Kasumi-1 (cell line): ENCODE measurements around the gene BTBD7.

Experiments used
- DNase-seq, 2 experiments: peaks; one replicate each; lab custom pipeline; 2025; lab: John Stamatoyannopoulos, UW

Gene BTBD7

DNA sequence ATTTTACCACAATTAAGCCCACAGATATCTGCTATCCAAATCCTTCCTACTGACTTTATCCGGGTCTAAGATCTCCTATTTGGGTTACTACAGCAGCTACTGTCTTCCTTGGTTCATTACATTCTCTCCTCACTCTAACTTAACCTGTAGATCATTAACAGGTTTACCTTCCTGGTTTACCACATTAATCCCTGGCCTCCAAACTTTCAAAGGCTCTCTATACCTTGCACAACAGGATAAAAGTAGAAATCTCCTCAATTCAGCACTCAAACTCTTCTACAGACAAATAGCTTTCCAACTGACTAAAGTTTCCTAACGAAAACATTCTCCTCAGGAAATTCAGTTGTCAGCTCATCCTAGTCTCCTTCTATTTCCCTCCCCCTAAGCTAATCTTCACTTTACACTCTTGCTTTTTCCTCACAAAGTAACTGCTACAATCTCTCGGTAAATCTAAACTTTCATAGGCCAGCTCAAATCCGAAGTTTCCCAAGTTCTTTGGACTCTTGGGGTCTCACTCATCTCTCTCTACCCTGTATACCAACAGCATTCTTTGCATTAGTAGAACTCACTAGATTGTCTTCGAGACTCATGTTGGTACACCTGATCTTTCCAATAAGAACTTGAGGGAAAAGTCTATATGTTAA, 2.7 kb downstream of the BTBD7 start:
- DNase-seq = no peak

DNA sequence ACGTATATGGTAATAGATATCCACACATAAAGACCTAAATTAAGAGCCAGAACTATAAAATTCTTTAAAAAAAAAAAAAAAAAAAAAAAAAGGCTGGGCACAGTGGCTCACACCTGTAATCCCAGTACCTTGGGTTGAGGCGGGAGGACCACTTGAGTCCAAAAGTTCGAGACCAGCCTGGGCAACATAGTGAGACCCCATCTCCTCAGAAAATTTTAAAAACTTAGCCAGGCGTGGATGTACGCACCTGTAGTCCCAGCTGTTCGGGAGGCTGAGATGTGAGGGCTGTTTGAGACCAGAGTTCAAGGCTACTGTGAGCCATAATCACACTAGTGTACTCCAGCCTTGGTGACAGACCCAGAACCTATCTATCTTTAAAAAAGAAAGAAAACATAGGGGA, 4.3 kb downstream of the BTBD7 start:
- no peak for DNase-seq

DNA sequence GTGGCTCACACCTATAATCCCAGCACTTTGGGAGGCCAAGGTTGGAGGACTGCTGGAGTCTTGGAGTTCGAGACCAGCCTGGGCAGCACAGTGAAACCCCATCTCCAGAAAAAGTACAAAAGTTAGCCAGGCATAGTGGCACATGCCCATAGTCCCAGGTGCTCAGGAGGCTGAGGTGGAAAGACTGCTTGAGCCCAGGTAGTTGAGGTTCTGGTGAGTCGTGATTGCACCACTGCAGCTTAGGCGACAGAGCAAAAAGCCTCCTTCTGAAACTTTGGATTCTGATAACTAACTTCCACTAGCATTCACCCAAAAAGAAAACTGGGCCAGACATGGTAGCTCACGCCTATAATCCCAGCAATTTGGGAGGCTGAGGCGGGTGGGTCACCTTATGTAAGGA, 6.6 kb downstream of the BTBD7 start:
- DNase-seq = no peak

DNA sequence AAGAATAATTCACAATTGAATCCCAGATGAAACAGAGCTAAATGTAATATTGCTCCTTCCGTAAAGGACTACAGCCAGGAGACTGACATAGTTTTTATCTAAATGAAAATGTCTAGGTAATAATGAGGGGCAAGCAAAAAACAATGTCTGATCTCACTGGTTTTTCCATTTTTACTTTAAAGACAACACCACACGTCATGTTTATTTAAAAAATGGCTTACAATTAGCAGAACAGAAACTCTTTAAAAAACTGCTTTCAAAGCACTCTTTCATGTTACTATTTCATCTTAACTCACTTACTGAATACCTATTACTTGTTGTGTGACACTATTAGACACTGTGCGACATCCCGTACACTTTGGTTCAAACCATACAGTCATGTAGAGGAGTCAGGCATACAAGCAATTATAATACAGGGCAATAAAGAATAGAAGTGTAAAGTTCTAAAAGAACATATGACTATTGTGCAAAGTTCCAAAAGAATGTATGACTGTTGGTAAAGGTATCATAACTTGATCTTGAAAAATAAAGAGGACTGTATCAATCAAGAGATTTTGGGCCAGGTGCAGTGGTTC, 9.1 kb downstream of the BTBD7 start:
- DNase-seq = no peak

DNA sequence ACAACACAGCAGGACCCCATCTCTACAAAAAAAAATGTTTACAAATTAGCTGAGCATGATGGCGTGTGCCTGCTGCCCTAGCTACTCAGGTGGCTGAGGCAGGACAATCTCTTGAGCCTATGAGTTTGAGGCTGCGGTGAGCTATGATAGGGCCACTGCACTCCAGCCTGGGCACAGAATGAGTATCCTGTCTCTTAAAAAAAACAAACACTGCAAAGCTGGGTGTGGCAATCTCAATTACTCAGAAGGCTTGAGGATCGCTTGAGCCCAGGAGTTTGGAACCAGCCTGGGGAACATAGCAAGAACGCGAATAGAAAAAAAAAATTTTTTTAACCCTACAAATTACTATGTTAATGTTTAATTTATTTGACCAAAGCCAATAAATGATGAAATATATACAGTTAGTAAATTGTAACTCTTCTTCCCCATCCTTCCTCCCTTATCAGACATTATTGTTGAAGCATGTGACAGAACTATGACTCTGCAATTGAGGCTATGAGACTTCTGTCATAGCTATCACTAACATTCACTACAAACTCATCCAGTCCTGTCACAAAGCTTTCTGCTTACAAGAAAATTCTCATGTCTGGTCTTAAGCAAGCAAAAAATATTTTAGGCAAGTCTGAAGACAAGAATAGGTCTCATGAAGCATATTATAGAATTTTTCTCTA, 9.8 kb downstream of the BTBD7 start:
- DNase-seq = no peak

DNA sequence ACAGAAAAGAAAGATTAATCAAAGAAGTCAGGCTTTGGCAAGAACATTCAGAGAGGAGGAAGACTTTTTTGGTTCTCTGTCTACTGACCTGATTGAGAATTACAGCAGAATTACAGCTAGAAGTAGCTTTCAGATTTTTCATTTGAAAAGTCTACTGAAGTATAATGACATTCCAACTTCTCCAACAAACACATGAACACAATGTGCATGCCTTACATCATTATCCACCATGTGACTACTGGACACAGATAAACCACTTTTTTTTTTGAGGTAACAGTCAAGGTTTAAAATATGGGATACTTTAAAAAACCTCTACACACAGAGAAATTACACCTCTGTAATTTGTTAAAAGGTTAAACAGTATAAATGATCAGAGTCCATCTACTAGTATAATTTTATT, 12.3 kb downstream of the BTBD7 start:
- no peak for DNase-seq

DNA sequence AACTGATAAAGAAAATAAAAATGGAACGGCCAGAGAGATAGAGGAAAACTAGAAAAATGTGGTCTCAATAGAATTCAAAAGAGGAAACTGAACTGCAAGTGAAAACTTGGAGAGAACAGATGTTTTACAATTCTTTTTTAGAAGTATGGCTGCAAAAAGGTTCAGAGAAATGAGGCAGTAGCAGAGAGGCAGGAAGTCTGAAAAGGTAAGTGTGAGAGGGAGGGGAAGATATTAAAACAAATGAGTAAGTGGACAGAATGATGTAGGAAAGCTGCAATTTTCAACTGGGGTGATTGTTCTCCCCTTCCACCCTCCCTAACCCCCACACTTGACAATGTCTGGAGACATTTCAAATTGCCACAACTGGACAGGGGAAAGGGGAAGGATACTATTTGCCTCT, 12.9 kb downstream of the BTBD7 start:
- DNase-seq = peak; percentile 19 to 24

DNA sequence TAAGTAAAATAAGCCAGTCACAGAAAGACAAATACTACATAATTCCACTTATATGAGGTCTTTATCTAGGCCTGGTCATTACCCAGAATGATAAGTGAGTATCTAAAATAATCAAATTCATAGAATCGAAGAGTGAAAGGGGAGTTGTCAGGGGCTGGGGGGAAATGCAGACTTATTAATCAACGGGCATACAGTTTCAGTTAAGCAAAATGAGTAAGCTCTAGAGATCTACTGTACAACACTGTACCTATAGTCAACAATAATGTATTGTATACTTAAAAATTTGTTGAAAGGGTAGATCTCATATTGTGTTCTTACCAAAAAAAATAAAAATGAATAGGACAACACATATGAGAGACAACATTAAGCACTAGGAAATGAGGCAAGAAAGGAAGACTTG, 13.3 kb downstream of the BTBD7 start:
- DNase-seq = no peak

DNA sequence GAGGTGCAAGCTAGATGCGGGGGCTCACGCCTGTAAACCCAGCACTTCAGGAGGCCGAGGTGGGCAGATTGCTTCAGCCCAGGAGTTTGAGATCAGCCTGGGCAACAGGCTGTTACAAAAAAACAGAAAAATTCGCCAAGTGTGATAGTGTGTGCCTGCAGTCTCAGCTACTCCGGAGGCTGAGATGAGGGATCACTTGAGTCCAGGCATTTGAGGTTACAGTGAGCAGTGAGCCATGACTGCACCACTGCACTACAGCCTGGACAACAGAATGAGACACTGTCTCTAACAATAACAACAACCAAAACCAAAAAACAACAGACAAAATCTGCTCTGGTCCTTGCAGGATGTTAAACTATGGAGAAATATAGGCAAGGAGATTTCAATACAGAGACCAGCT, 13.9 kb downstream of the BTBD7 start:
- DNase-seq = no peak

DNA sequence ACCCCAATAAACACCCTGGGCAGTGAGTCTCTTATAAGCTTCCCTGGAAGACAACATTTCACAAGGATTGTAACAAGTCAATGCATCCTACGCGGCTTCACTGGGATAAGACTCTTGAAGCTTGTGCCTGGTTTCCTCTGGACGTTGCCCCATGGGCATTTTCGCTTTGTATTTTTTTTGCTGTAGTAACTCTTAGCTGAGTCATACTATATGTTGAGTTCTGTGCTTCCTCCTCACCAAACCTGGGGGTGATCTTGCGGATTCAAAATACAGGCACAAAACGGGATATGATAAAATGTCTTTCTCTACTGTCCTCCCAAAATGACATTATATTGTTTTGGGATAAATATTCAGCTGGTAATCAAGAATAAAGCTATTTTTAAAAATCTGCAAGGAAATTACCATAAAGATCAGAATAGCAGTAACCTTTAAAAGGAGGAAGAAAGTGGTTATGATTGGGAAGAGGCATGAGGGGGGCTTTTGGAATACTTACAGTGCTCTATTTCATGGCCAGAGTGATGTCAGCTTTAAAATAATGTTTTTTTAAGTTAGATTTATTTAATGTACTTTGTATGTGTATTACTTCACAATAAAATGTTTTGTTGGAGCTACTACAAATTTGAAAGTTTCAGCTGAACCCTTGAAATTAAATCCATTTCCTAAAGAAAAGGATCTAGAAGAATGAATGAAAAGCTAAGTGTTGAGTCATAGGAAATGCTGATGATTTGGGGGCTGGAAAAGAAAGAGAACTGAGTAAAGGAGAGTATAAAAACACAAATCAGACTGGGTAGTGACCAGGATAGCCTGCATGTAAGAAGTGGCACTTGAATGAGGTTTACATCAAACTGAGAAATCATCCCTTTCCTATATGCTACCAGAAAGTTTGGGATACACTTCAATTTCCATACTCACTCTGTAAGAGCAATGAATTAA, 14.7 kb downstream of the BTBD7 start:
- peak; percentile 69 to 82 for DNase-seq

DNA sequence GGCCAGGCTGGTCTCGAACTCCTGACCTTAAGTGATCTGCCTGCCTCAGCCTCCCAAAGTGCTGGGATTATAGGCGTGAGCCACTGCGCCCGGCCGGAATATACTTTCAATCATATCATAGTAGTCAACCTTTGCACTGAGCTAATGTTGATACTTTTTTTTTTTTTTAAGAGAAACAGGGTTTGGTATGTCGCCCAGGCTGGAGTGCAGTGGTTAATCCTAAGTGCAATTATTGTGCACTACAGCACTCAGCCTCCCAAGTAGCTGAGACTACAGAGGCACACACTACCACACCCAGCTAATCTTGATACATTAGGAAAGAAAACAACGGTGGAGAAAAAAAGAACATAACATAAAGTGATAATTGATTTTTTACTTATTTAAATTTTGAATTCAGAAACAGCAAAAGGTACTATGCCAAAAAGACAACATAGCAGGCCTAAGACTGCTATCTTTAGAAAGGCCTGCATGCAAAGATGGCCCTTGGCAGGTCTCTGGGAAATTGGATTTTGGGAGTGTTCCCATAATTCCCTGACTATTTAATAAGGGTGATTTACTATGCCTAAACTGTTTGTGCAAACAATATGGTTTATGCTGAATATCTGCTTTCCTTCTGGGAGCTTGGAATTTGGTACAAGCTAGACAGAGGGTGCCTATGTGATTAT, 15.5 kb downstream of the BTBD7 start:
- no peak for DNase-seq

DNA sequence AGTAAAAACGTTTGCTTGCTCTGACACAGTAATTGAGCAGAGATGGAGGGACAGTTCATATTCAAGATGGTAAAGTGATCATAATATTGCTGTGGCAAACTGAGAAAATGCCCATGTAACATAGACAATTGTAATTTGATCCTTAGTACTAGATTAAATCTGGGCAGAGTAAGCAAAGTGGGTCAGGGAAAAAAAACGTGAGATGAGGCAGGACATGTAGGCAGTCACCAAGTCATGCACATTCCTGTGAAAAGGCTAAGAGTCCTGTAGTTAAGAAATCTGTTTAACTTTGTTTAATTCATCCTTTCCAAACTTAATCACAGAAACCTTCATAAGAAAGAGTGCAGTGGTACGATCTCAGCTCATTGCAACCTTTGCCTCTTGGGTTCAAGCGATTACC, 16.1 kb downstream of the BTBD7 start:
- DNase-seq = no peak

DNA sequence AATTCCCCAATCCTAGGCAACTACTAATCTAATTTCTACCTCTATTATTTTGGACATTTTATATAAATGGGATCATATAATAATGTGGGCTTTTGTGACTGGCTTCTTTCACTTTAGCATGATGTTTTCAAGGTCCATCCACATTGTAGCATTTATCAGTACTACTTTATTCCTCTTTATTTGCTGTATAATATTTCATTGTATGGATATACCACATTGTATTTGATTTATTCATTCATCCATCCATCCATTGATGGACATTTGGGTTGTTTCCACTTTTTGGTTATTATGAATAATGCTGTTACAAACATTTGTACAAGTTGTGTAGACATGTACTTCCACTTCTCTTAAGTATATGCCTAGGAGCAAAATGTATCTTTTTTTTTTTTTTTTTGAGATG, 17.3 kb downstream of the BTBD7 start:
- no peak for DNase-seq

DNA sequence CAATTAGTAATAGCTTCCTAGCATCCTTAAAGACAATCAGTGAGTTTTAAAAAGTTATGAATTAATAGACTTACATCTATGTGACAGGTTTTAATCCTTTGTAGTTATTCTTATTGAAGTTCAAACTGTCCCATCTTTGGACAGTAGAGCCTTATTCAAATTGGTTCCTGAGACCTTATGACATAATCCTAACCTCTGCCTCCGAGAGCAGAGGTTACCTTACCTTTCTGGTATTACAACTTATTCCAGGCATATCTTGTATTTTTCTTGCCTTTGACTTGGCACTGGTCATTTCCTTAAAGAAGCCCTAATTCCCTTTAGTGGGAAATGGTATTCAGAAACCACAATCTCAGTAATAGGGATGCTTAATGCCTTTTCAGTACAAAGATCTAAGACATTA, 21.8 kb downstream of the BTBD7 start:
- DNase-seq = no peak

DNA sequence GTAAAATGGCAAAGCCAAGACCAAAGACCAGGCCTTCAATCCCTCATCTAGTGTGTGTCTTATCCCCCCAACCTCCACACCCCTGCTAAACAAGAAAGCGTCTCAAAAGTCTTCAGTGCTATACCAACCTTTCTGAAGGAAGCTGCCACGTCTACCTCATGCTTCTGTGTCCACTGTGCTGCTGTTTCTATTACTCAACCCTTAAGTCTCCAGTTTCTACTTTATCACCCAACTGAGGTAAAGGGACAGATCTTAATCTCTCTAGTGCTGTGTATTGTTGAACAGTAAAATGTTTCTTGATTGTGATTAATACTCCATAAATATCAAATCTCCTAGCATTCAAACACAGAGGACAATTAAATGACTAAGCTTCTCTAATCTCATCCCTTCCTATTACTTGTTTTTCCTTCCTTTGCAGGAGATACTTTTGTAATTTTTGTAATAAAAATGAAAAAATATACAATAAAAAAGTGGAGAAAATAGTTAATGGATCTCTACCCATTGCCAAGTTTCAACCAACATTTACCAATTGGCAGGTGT, 23.3 kb downstream of the BTBD7 start:
- DNase-seq = no peak

DNA sequence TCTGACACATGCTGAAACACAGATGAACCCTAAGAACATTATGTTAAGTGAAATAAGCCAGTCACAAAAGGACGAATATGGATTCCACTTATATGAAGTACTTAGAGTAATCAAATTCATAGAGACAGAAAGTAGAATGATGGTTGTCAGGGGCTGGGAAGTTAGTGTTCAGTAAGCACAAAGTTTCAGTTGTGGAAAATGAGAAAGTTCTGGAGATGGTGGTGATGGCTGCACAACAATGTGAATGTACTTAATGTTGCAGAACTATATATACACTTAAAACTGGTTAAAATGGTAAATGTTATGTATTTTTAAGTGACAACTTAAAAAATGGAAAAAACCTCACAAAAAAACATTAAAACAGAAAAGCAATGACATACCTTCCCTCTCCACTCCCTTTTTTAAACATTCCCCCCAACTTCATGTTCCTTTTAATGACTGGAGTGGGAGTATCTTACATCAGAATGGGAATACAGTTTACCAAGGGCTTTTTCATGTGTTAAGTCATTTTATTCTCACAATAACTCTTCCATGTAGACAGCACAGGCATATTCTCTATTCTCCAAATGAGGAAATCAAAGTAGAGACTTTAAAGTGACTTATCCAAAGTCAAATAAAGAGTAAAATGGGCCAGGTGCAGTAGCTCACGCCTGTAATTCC, 24.0 kb downstream of the BTBD7 start:
- DNase-seq = no peak

DNA sequence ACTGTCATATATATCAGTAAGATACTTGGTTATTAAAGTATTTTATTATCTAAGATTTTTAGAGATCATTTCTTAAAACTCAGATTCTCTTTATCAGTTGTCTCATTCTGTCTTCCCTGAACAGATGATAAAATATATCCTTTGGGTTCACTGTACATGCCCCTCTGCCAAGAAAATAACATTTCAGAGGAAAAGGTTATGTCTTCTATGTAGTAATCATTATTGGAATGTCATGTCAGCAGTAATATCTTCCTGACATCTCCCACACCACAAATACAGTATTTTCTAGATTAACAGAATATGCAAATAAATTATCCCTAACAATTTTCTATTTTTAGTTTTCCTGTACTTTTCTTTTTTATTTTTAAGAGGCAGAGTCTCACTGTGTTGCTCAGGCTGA, 26.0 kb downstream of the BTBD7 start:
- DNase-seq = no peak

DNA sequence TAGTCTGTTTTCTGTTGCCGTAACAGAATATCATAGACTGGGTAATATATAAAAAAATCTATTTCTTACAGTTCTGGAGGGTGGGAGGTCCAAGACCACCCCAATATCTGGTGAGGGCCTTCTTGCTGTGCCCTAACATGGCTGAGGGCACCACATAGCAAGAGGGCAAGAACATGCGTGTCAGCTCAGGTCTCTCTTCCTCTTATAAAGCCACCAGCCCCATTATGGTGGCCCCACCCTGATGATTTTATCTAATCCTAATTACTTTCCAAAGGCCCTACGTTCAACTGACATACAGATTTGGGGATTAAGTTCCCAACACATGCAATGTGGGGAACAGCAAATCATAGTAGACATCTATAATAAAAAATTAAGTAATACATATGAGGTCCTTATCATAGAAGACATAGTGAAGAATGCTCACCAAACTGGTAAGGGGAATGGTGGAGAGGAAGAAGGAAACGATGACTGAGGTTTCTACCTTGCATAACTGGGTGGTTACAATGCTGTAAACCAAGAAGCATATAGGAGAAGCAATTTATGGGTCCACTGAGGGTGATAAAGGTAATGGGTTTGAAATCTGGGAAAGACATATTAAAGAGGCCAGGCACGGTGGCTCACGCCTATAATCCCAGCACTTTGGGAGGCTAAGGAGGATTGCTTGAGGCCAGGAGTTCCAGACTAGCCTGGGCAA, 27.0 kb downstream of the BTBD7 start:
- DNase-seq = no peak

DNA sequence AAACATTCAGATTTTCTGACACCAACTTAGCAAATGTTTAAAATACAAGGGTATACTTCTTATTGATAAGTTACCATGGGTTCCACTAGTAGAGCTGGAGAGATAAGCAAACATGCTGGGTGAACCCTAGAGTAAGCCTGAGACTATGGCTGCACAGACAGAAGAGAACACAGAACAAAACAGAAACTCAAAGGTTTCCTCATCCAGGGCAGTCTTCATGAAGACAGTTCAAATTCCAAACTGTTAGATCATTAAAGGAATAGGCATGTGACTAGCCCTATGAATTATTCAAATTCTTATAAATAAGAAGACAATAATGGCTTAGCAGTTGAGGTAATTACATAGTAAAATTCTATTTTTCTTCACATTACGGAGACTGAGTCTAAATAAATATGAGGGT, 28.1 kb downstream of the BTBD7 start:
- DNase-seq = no peak

DNA sequence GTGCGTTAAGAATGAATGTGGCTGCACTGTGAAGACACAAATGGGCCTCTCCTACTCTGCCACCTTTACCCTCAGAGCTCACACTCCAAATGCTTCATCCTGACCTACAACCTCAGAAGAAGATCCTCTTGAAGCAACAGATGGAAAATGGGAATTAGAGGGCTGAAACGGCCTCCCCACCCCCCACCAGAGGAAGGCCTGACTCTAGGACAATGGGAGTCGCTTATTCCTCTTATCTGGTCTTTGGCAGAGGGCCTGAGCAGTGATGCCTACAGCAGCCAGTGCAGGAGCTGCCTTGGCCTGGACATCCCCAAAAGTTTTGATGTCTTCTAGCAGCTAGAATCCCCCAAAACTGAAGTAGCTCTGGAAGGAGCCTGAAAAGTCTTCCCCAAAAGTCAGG, 29.2 kb downstream of the BTBD7 start:
- no peak for DNase-seq
